ENCODE data around the gene CHRDL1. TPM values are rescaled to one million over a fixed set of nuclear protein-coding genes. Genes with fewer than 3 reads are reported as not detected.

Gene CHRDL1
- total RNA-seq, 2 experiments from 2014 or later, result not detected

GRCh38 chrX:110796407-110796697 is 735 bp upstream of the CHRDL1 start:
- intact Hi-C loops (cut with DNase I, micrococcal nuclease), result no loop called here
- Histone ChIP-seq H3K4me1 (ENCODE audit: insufficient read depth, low read length) (no peaks in the 10 kb centered on the region), H3K27ac (ENCODE audit: low read depth in 1 of 2, low read length in 2 of 2) (no peak overlapping the region), H3K4me3 (ENCODE audit: low read length) (no peak overlapping the region), H3K9me3 (ENCODE audit: control insufficient read depth in 1 of 2, insufficient read depth in 1 of 2, low read length in 2 of 2) (no peaks in the 10 kb centered on the region), H3K36me3 (ENCODE audit: insufficient read depth, low read length) (no peaks in the 10 kb centered on the region), H3K27me3 (ENCODE audit: control insufficient read depth in 1 of 2, insufficient read depth in 2 of 2, low read length in 2 of 2) (peaks cover 0 to 33% of the 10 kb centered on the region in 2 experiments)
- ATAC-seq (ENCODE audit: poor library complexity), result no peak
- no peak for DNase-seq
- TF ChIP-seq CTCF (IDR thresholded peaks at IDR 0.05), result no peak
- ChIA-PET CTCF (no interaction called here), POLR2A (no interaction called here)
- Mint-ChIP-seq H3K27me3 (peaks cover 40% of the 10 kb centered on the region), H3K9me3 (no peaks in the 10 kb centered on the region), H3K27ac (no peak overlapping the region), H3K4me3 (no peak overlapping the region), H3K4me1 (ENCODE audit: low read depth) (no peaks in the 10 kb centered on the region), H3K36me3 (ENCODE audit: low read depth) (no peaks in the 10 kb centered on the region)

GRCh38 chrX:110794601-110795000 is 1.0 kb downstream of the CHRDL1 start:
- no peaks in the 10 kb centered on the region for H3K36me3 Mint-ChIP-seq (ENCODE audit: low read depth)
- ATAC-seq (ENCODE audit: poor library complexity) (no peak), DNase-seq (no peak)
- Histone ChIP-seq H3K36me3 (ENCODE audit: insufficient read depth, low read length) (no peaks in the 10 kb centered on the region), H3K4me3 (ENCODE audit: low read length) (no peak overlapping the region), H3K4me1 (ENCODE audit: insufficient read depth, low read length) (no peaks in the 10 kb centered on the region), H3K27ac (ENCODE audit: low read depth in 1 of 2, low read length in 2 of 2) (no peak overlapping the region), H3K27me3 (ENCODE audit: control insufficient read depth in 1 of 2, insufficient read depth in 2 of 2, low read length in 2 of 2) (peaks cover 0 to 30% of the 10 kb centered on the region in 2 experiments), H3K9me3 (ENCODE audit: control insufficient read depth in 1 of 2, insufficient read depth in 1 of 2, low read length in 2 of 2) (no peaks in the 10 kb centered on the region)
- intact Hi-C loops (cut with DNase I, micrococcal nuclease), result no loop called here
- CTCF ChIA-PET, result no interaction called here
- POLR2A ChIA-PET, result no interaction called here
- no peak overlapping the region for H3K27ac Mint-ChIP-seq
- H3K27me3 Mint-ChIP-seq, result peaks cover 40% of the 10 kb centered on the region
- no peaks in the 10 kb centered on the region for H3K4me1 Mint-ChIP-seq (ENCODE audit: low read depth)
- H3K9me3 Mint-ChIP-seq, result no peaks in the 10 kb centered on the region
- no peak for TF ChIP-seq CTCF (IDR thresholded peaks at IDR 0.05)
- H3K4me3 Mint-ChIP-seq, result no peak overlapping the region

GRCh38 chrX:110791071-110791470 is 4.5 kb downstream of the CHRDL1 start:
- Histone ChIP-seq H3K27ac (ENCODE audit: low read depth in 1 of 2, low read length in 2 of 2) (no peak overlapping the region), H3K27me3 (ENCODE audit: control insufficient read depth in 1 of 2, insufficient read depth in 2 of 2, low read length in 2 of 2) (peaks cover 0 to 19% of the 10 kb centered on the region in 2 experiments), H3K36me3 (ENCODE audit: insufficient read depth, low read length) (no peaks in the 10 kb centered on the region), H3K9me3 (ENCODE audit: control insufficient read depth in 1 of 2, insufficient read depth in 1 of 2, low read length in 2 of 2) (no peaks in the 10 kb centered on the region), H3K4me3 (ENCODE audit: low read length) (no peak overlapping the region), H3K4me1 (ENCODE audit: insufficient read depth, low read length) (no peaks in the 10 kb centered on the region)
- H3K4me3 Mint-ChIP-seq, result no peak overlapping the region
- H3K27ac Mint-ChIP-seq, result no peak overlapping the region
- H3K4me1 Mint-ChIP-seq (ENCODE audit: low read depth), result no peaks in the 10 kb centered on the region
- DNase-seq (no peak), ATAC-seq (ENCODE audit: poor library complexity) (no peak)
- ChIA-PET POLR2A (no interaction called here), CTCF (no interaction called here)
- no peak for TF ChIP-seq CTCF (IDR thresholded peaks at IDR 0.05)
- intact Hi-C loops (cut with DNase I, micrococcal nuclease), result no loop called here
- H3K27me3 Mint-ChIP-seq, result peaks cover 14% of the 10 kb centered on the region
- no peaks in the 10 kb centered on the region for H3K36me3 Mint-ChIP-seq (ENCODE audit: low read depth)
- H3K9me3 Mint-ChIP-seq, result no peaks in the 10 kb centered on the region

Measured in CD4-positive, alpha-beta T cell (primary cell).